Nephron progenitor cell (in vitro differentiated cells): ENCODE data around the gene DENND1B.

Experiments used
- DNase-seq: peaks from one replicate; pipeline ENCODE4 v3.0.0; 2021
- H3K27ac Mint-ChIP-seq: 2 replicates; pipeline ENCODE4 v1.8.0; 2021; ENCODE audit warnings: mild to moderate bottlenecking, moderate library complexity, mixed read lengths
- H3K27me3 Mint-ChIP-seq: 2 replicates; pipeline ENCODE4 v1.8.0; 2021; ENCODE audit warnings: mild to moderate bottlenecking, low read depth, mixed read lengths; ENCODE audit not compliant: poor library complexity
- H3K36me3 Mint-ChIP-seq: 2 replicates; pipeline ENCODE4 v1.8.0; 2021; ENCODE audit warnings: low read depth, mixed read lengths
- H3K4me1 Mint-ChIP-seq: 2 replicates; pipeline ENCODE4 v1.8.0; 2021; ENCODE audit warnings: mixed read lengths
- H3K4me3 Mint-ChIP-seq: 2 replicates; pipeline ENCODE4 v1.8.0; 2021; ENCODE audit warnings: mild to moderate bottlenecking, moderate library complexity, mixed read lengths
- H3K9me3 Mint-ChIP-seq: 2 replicates; pipeline ENCODE4 v1.8.0; 2021; ENCODE audit warnings: mild to moderate bottlenecking, moderate library complexity, mixed read lengths
- CTCF ChIP-seq: fragments of 200-600 bp; sonication (generic); IDR thresholded peaks from 2 replicates; pipeline ENCODE4 v1.5.0; 2021; ENCODE audit warnings: antibody characterized with exemption

The DENND1B gene

GRCh38 chr1:197671920-197672319, 103.4 kb downstream of the DENND1B start:
- Mint-ChIP-seq H3K27me3 (no peaks in the 10 kb centered on the region), H3K36me3 (no peaks in the 10 kb centered on the region), H3K4me1 (peaks cover 12% of the 10 kb centered on the region), H3K27ac (no peak overlapping the region), H3K9me3 (no peaks in the 10 kb centered on the region), H3K4me3 (no peak overlapping the region)
- TF ChIP-seq CTCF: no peak
- no peak for DNase-seq

GRCh38 chr1:197671140-197671539, 104.1 kb downstream of the DENND1B start:
- no peaks in the 10 kb centered on the region for H3K9me3 Mint-ChIP-seq
- DNase-seq: no peak
- no peaks in the 10 kb centered on the region for H3K36me3 Mint-ChIP-seq
- peaks cover 12% of the 10 kb centered on the region for H3K4me1 Mint-ChIP-seq
- no peak overlapping the region for H3K27ac Mint-ChIP-seq
- H3K4me3 Mint-ChIP-seq: no peak overlapping the region
- no peak for TF ChIP-seq CTCF
- no peaks in the 10 kb centered on the region for H3K27me3 Mint-ChIP-seq

- peaks cover 6% of the 10 kb centered on the region for H3K4me1 Mint-ChIP-seq
- no peaks in the 10 kb centered on the region for H3K9me3 Mint-ChIP-seq
- no peak overlapping the region for H3K4me3 Mint-ChIP-seq
- TF ChIP-seq CTCF: no peak
- no peaks in the 10 kb centered on the region for H3K36me3 Mint-ChIP-seq
- no peak overlapping the region for H3K27ac Mint-ChIP-seq
- no peaks in the 10 kb centered on the region for H3K27me3 Mint-ChIP-seq
- DNase-seq: no peak
These were observed 108.5 kb downstream of the DENND1B start for GRCh38 chr1:197666769-197667285.

GRCh38 chr1:197664391-197664790, 110.9 kb downstream of the DENND1B start:
- no peak overlapping the region for H3K4me3 Mint-ChIP-seq
- H3K9me3 Mint-ChIP-seq: no peaks in the 10 kb centered on the region
- no peak for TF ChIP-seq CTCF
- peaks cover 6% of the 10 kb centered on the region for H3K4me1 Mint-ChIP-seq
- H3K27me3 Mint-ChIP-seq: no peaks in the 10 kb centered on the region
- no peak overlapping the region for H3K27ac Mint-ChIP-seq
- H3K36me3 Mint-ChIP-seq: no peaks in the 10 kb centered on the region
- no peak for DNase-seq

GRCh38 chr1:197663162-197663953, 111.9 kb downstream of the DENND1B start:
- no peak for TF ChIP-seq CTCF
- no peak for DNase-seq
- Mint-ChIP-seq H3K4me3 (no peak overlapping the region), H3K4me1 (peaks cover 6% of the 10 kb centered on the region), H3K27me3 (no peaks in the 10 kb centered on the region), H3K9me3 (no peaks in the 10 kb centered on the region), H3K27ac (no peak overlapping the region), H3K36me3 (no peaks in the 10 kb centered on the region)

- H3K4me1 Mint-ChIP-seq: peaks cover 6% of the 10 kb centered on the region
- H3K36me3 Mint-ChIP-seq: no peaks in the 10 kb centered on the region
- H3K4me3 Mint-ChIP-seq: no peak overlapping the region
- no peaks in the 10 kb centered on the region for H3K9me3 Mint-ChIP-seq
- no peak for TF ChIP-seq CTCF
- H3K27ac Mint-ChIP-seq: no peak overlapping the region
- DNase-seq: no peak
- H3K27me3 Mint-ChIP-seq: no peaks in the 10 kb centered on the region
These were observed 114.9 kb downstream of the DENND1B start for GRCh38 chr1:197660389-197660788.
